Common myeloid progenitor, CD34-positive (primary cell): ENCODE data around the gene NEURL4.

Experiments
- CTCF ChIA-PET: fragments of 350-600 bp; sonication (Branson Sonifier 250); formaldehyde crosslinking; loops from one replicate; lab custom pipeline; 2021; ENCODE audit warnings: antibody characterized with exemption; lab: Charles Lee
- POLR2A ChIA-PET: fragments of 350-600 bp; sonication (Branson Sonifier 250); formaldehyde crosslinking; loops from one replicate; lab custom pipeline; 2021; ENCODE audit warnings: antibody characterized with exemption; lab: Charles Lee
- DNase-seq, 3 donors: peaks; one replicate each; pipeline versions ENCODE4 v3.0.0 to v3.0.0-alpha.2; 2013
- H3K27ac ChIP-seq, 2 experiments: 1 replicate in 1 of 2; 2 replicates in 1 of 2; pipeline ENCODE4 v1.7.0; 2013; ENCODE audit warnings: inconsistent platforms in 2 of 2, low read length in 2 of 2, mild to moderate bottlenecking in 2 of 2, low read depth in 1 of 2, moderate library complexity in 1 of 2; ENCODE audit not compliant: severe bottlenecking in 2 of 2, insufficient read depth in 1 of 2, poor library complexity in 1 of 2
- H3K27me3 ChIP-seq, 5 experiments: replicated peaks in 2 of 5; 1 replicate in 3 of 5; 2 replicates in 2 of 5; pipeline versions ENCODE4 v1.6.1 to v1.7.0; 2013; ENCODE audit warnings: low read length in 4 of 5, mild to moderate bottlenecking in 2 of 5, moderate library complexity in 2 of 5, inconsistent platforms in 1 of 5; ENCODE audit not compliant: insufficient read depth in 5 of 5, control insufficient read depth in 4 of 5
- H3K36me3 ChIP-seq, 4 experiments: 1 replicate in 2 of 4; 2 replicates in 2 of 4; pipeline versions ENCODE4 v1.6.1 to v1.7.0; 2013; ENCODE audit warnings: low read length in 3 of 4, control low read depth in 1 of 4, mild to moderate bottlenecking in 1 of 4; ENCODE audit not compliant: control insufficient read depth in 4 of 4, insufficient read depth in 4 of 4
- H3K4me1 ChIP-seq, 4 experiments: 1 replicate in 3 of 4; 2 replicates in 1 of 4; pipeline versions ENCODE4 v1.6.1 to v1.7.1; 2013; ENCODE audit warnings: low read length in 3 of 4, mild to moderate bottlenecking in 3 of 4, control low read depth in 1 of 4, inconsistent platforms in 1 of 4, moderate library complexity in 1 of 4; ENCODE audit not compliant: control insufficient read depth in 4 of 4, insufficient read depth in 4 of 4; ENCODE audit errors: control extremely low read depth in 1 of 4
- H3K4me3 ChIP-seq, 7 experiments: 1 replicate in 4 of 7; 2 replicates in 3 of 7; pipeline versions ENCODE4 v1.5.1 to v1.7.0; 2013; ENCODE audit warnings: mild to moderate bottlenecking in 7 of 7, low read length in 6 of 7, moderate library complexity in 6 of 7, inconsistent platforms in 2 of 7, low read depth in 2 of 7, control low read depth in 1 of 7; ENCODE audit not compliant: insufficient read depth in 4 of 7, control insufficient read depth in 1 of 7; ENCODE audit errors: extremely low read depth in 1 of 7
- H3K9me3 ChIP-seq, 5 experiments: 1 replicate in 4 of 5; 2 replicates in 1 of 5; pipeline versions ENCODE4 v1.6.1 to v1.7.1; 2013; ENCODE audit warnings: low read length in 4 of 5, mild to moderate bottlenecking in 2 of 5, inconsistent platforms in 1 of 5, low read depth in 1 of 5, moderate library complexity in 1 of 5; ENCODE audit not compliant: control insufficient read depth in 4 of 5, insufficient read depth in 2 of 5; ENCODE audit errors: control extremely low read depth in 1 of 5
- WGBS: methylation state at CpG from one replicate; pipeline ENCODE4 v1.1.5; 2013; ENCODE audit not compliant: insufficient coverage; 5-methylcytosine and 5-hydroxymethylcytosine counted together

Gene NEURL4

GRCh38 chr17:7307686-7308624, 21.2 kb downstream of the NEURL4 start:
- ChIA-PET POLR2A (interaction anchor here (0.6 to 2.0 kb wide), 2 partner anchors 11 to 22 kb away, joined by 3 to 4 read pairs; partner anchors contain the start of gene NEURL4), CTCF (interaction anchor here (1.1 to 2.4 kb wide), 3 partner anchors 20 to 28 kb away, joined by 3 to 13 read pairs (median 4); partner anchors contain the start of genes ACAP1 and NEURL4)
- Histone ChIP-seq H3K27me3 (no peaks in the 10 kb centered on the region), H3K36me3 (peaks cover 15 to 40% (median 29%) of the 10 kb centered on the region in 4 experiments), H3K27ac (peak overlapping the region; percentile 85 to 96), H3K4me1 (peaks cover 9 to 27% (median 21%) of the 10 kb centered on the region in 4 experiments), H3K9me3 (no peaks in the 10 kb centered on the region), H3K4me3 (peak overlapping the region; percentile 67 to 99 (median 87))
- peak; percentile 49 to 58 (median 54) for DNase-seq
- WGBS = under 1% methylated on average over 94 of the region's 104 CpGs

- H3K27ac ChIP-seq = peak within 1 kb of the TSS; percentile 85 to 96
- peaks cover 15 to 31% (median 23%) of the 10 kb centered on the region in 4 experiments for H3K36me3 ChIP-seq
- peaks cover 9 to 27% (median 20%) of the 10 kb centered on the region in 4 experiments for H3K4me1 ChIP-seq
- H3K4me3 ChIP-seq = peak within 1 kb of the TSS; percentile 67 to 99 (median 87)
- WGBS = 0% methylated on average over 52 of the region's 64 CpGs
- H3K9me3 ChIP-seq = no peaks in the 10 kb centered on the region
- no peaks in the 10 kb centered on the region for H3K27me3 ChIP-seq
- CTCF ChIA-PET = interaction anchor here (2.9 kb wide), 1 partner anchor 11 kb away, joined by 17 read pairs; no protein-coding TSS in a partner anchor
- POLR2A ChIA-PET = no interaction called here
- DNase-seq = peak; percentile 100
Observed at GRCh38 chr17:7306911-7307685, 22.0 kb downstream of the NEURL4 start, which contains the start of gene EIF5A. Gene EIF5A (plus strand): TSS chr17:7307628. CDS start chr17:7309636, 2,008 bp downstream.

- WGBS = 96% methylated on average over 3 of the region's 7 CpGs
- Histone ChIP-seq H3K27ac (no peak overlapping the region), H3K36me3 (peaks cover 0 to 4% (median 0%) of the 10 kb centered on the region in 4 experiments), H3K4me1 (peaks cover 1 to 11% (median 4%) of the 10 kb centered on the region in 4 experiments), H3K4me3 (no peak overlapping the region), H3K27me3 (no peaks in the 10 kb centered on the region), H3K9me3 (no peaks in the 10 kb centered on the region)
- DNase-seq = no peak
- CTCF ChIA-PET = interaction anchor here (1.4 to 2.9 kb wide), 2 partner anchors 8 to 43 kb away, joined by 3 to 17 read pairs; no protein-coding TSS in a partner anchor
- POLR2A ChIA-PET = interaction anchor here (0.7 kb wide), 2 partner anchors 33 to 83 kb away, joined by 3 to 4 read pairs; no protein-coding TSS in a partner anchor
Observed at GRCh38 chr17:7304179-7304578, 25.0 kb downstream of the NEURL4 start.

DNA sequence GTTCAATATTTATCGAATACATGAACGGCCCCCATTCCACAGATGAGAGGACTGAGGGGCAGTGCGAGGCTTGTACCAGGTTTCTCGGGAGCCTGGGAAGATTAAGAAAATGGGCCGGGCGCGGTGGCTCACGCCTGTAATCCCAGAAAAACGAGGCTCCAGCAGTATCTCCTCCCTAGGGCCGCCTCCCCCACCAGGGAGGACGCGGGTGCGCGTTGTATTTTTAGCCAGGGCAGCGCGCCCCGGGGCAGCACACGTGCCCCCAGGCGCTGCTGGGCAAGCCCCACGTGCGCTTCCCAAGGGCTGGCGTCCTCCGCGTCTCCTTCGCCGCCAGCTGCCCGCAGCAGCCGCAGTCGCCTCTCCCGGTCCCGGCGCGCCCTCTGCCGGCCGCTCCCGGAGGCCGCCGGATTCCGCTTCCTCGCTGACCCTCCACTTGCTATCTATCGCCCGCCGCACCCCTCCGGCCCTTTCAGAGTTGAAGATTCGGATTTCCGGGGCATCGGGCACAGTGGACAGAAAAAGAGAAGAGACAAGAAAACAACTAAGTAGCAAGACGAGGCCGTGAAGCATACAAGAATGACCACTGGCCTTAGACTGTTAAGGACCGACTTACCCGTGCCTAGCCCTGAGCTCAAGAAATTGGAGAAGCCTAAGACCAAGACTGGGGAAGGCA, 32.8 kb downstream of the NEURL4 start:
- Histone ChIP-seq H3K27me3 (peaks cover 0 to 43% (median 14%) of the 10 kb centered on the region in 5 experiments), H3K4me3 (peak overlapping the region in 2 of 7 experiments; percentile 13 to 20), H3K9me3 (no peaks in the 10 kb centered on the region), H3K36me3 (no peaks in the 10 kb centered on the region), H3K4me1 (peaks cover 0 to 26% (median 24%) of the 10 kb centered on the region in 4 experiments), H3K27ac (no peak overlapping the region)
- CTCF ChIA-PET = interaction anchor here (0.6 to 4.4 kb wide), 23 partner anchors 9 to 251 kb away, joined by 3 to 65 read pairs (median 4); partner anchors contain the start of genes ACADVL, DLG4 and SLC2A4
- WGBS = 6% methylated on average over 47 of the region's 51 CpGs
- POLR2A ChIA-PET = interaction anchor here (0.5 to 1.1 kb wide), 3 partner anchors 12 to 75 kb away, joined by 3 to 5 read pairs (median 3); no protein-coding TSS in a partner anchor
- peak; percentile 62 to 65 (median 64) for DNase-seq

- ChIA-PET POLR2A (interaction anchor here (1.1 kb wide), 1 partner anchor 15 kb away, joined by 5 read pairs; no protein-coding TSS in a partner anchor), CTCF (interaction anchor here (0.8 to 4.4 kb wide), 16 partner anchors 9 to 250 kb away, joined by 3 to 65 read pairs (median 6); partner anchors contain the start of genes ACADVL, DLG4 and SLC2A4)
- peak overlapping the region in 5 of 7 experiments; percentile 42 to 70 (median 53) for H3K4me3 ChIP-seq
- H3K27me3 ChIP-seq = peaks cover 0 to 43% (median 14%) of the 10 kb centered on the region in 5 experiments
- peaks cover 0 to 26% (median 24%) of the 10 kb centered on the region in 4 experiments for H3K4me1 ChIP-seq
- DNase-seq = peak in 2 of 3 donors; percentile 14 to 30
- no peak overlapping the region for H3K27ac ChIP-seq
- 60% methylated on average over 28 of the region's 42 CpGs for whole genome bisulfite sequencing
- H3K9me3 ChIP-seq = no peaks in the 10 kb centered on the region
- no peaks in the 10 kb centered on the region for H3K36me3 ChIP-seq
Observed at GRCh38 chr17:7295230-7296180, 33.6 kb downstream of the NEURL4 start.
